HG02763 (cell line): ENCODE data around the gene POLDIP2.

Experiments used
- ATAC-seq: cut with Tn5 transposase; IDR thresholded peaks from one replicate; pipeline ENCODE4 v1.9.1; 2021; ENCODE audit warnings: mild to moderate bottlenecking, moderate library complexity; ENCODE audit not compliant: unreplicated experiment

POLDIP2 gene

GRCh38 chr17:28357061-28357900 is at the start of gene POLDIP2:
Gene POLDIP2 (minus strand): TSS chr17:28357527. CDS start chr17:28357448, 79 bp downstream.
- ATAC-seq: peak; percentile 95

GRCh38 chr17:28406473-28406814 is 49.1 kb upstream of the POLDIP2 start:
- ATAC-seq: no peak

DNA sequence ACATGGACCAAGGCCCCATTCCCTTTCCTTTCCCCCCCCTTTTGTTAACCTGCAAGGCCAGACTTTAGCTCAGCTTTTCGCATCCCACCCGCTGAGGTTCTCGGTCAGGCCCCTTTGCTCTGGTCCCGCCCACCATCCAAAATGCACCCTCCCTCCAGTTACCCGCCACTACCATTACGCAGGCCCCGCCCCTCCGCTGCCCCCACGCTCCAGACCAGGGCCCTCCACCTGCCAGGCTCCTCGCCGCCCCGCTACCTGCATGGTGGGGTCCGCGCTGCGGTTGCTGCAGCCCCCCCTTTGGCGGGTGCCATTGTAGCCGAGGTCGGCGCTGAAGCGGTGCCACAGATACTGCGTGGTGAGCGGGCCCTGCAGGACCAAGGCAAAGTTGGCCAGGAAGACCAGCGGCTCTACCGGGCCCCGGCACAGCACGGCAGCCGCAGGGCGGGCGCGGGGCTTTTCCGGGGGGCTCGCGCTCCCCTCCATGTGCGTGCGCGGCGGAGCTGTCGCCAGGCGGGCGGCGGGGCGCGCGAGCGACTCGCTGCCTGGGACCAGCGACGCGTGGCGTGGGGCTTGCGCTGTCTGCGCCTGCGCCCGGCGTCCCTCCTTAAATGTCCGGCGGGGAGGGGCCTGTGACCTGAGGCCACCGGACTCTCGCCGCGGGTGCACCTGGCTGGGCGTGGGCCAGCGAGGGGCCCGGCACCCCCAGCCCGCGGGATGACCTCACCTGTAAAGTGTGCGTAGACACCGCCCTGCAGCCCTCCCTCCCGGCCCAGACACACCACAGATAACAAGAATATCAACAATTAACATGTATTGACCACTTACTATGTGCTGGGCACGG is 48.5 kb upstream of the POLDIP2 start, which contains the start of gene SLC46A1:
Gene SLC46A1 (minus strand): TSS at position 581 of the 841 bp plus-strand sequence. CDS start 98 bp downstream, at position 483.
- peak; percentile 65 for ATAC-seq

- no peak for ATAC-seq
Measured at GRCh38 chr17:28404812-28405570, 47.7 kb upstream of the POLDIP2 start.

DNA sequence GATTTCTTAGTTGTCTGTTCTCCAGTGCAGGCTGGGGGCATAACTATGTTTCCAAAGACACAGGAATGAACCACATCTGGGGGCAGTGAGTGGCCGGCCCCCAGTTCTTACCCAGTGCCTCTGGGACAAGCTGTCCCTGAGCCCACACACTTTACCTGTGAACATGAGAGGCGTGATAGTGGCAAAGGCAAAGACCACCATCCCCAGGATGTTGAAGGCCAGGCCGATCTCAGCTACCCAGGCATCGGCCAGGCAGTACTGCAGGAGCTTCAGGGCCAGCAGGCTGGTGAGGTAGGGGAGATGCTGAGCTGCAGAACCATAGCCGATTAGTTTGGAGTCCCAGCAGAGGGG is 47.1 kb upstream of the POLDIP2 start:
- no peak for ATAC-seq

DNA sequence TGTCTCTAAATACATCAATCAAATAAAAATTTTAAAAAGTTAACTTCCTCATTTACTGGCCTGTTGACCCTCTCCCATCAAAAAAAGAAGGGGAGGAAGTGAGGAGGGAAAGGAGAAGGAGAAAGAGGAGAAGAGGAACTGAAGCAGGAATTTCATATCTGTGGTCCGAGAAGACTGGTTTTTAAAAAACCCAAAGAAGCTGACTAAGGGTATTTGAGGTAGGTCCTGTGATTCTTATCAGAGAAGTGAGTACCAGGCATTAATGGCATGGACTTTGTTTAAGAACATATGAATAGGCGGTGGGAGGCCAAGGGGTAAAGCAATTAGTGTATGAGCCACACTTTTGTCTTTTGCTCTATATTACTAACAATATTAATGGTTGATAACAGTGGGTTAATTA is 46.7 kb upstream of the POLDIP2 start:
- ATAC-seq: no peak

DNA sequence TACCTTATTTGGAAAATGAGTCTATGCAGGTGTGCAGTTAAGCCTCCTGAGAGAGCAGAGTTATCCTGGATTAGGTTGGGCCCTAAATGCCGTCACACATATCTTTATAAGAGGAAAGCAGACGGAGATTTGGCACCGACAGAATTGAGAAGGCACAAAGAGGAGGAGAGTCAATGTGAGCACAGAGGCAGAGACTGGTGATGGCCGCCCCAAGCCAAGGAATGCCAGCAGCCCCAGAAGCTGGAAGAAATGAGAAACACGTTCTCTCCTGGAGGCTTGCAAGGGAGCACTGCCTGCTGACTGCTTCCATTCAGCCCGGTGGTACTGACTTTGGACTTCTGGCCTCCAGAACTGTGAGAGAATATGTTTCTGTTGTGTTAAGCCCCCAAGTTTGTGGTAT is 45.5 kb upstream of the POLDIP2 start:
- ATAC-seq: no peak

DNA sequence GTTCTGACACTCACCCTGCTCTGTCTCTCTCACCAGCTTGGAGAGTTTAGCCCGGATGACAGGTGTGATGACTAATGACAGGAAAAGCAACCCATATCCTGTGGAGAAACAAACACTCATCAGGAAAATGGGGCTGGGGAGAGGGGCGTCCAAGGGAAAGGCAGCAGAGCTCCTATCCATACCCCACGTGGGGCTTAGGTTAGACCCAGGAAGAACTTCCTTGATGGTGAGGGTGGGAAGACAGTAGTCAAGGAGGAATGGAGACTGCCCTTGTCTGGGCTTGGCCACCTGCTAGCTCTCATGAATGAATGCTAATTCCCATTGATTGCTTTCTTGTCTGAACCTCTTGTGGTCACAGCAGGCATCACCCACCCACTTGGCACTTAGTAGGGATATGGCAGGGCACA is 44.9 kb upstream of the POLDIP2 start:
- no peak for ATAC-seq

GRCh38 chr17:28399808-28400207 is 42.5 kb upstream of the POLDIP2 start:
- ATAC-seq: no peak

GRCh38 chr17:28398280-28398981 is 41.1 kb upstream of the POLDIP2 start:
- no peak for ATAC-seq

DNA sequence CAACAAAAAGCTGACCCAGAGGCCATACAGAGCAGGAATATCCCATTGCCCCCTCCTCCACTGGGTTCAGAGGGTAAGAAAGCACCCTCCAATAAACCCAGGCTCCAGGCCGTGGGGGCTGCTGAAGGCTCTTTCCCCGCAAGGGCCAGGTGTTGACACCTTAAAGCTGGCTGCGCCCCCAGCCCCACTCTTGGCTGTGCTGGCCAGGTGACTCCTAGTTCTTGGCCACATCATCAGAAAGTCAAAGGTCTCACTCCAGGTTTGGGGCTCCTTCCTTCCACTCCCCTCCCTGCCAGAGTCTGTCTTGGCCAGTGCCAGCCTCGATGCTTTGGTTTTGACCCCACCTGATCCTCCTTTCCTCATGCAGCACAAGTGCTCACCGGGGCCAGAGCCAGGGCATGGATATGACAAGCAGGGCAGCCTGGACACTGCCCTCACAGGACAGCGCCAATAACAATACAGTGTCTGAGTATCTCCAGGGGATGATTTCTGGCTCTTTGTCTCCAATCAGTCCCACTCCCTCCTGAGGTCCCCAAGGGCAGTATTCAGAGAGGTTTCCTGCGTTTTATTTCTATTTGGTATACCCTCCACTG is 40.5 kb upstream of the POLDIP2 start:
- no peak for ATAC-seq

DNA sequence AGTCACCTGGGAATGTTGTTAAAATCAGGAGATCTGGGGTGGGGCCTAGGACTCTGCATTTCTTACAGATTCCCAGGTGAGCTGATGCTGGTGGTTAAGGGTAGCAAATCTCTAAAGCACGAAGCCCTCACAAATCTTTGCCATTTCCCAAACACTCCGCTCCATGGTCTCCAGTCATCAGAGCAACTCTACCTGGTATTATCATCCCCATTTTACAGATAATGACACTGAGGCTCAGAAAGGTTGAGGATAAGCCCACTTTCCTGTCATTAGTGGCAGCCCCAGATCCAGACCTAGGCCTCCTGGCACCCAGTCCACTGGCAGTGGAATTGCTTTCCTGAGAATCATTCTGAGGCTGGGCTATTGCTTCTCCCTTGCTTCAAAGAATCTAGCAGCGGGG is 39.9 kb upstream of the POLDIP2 start:
- ATAC-seq: no peak

GRCh38 chr17:28396635-28397239 is 39.4 kb upstream of the POLDIP2 start:
- ATAC-seq: no peak

DNA sequence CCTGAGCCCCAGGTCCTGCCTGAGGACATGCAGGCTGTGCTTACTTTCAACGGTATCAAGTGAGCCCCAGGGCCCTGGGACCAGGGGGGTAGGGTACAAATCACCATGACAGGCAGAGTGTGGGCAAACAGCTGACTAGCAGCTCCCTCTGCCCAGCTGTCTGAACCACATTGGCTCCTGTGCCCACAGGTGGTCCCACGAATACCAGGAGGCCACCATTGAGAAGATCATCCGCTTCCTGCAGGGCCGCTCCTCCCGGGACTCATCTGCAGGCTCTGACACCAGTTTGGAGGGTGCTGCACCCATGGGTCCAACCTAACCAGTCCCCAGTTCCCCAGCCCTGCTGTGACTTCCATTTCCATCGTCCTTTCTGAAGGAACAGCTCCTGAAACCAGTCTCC is 38.6 kb upstream of the POLDIP2 start:
- no peak for ATAC-seq

DNA sequence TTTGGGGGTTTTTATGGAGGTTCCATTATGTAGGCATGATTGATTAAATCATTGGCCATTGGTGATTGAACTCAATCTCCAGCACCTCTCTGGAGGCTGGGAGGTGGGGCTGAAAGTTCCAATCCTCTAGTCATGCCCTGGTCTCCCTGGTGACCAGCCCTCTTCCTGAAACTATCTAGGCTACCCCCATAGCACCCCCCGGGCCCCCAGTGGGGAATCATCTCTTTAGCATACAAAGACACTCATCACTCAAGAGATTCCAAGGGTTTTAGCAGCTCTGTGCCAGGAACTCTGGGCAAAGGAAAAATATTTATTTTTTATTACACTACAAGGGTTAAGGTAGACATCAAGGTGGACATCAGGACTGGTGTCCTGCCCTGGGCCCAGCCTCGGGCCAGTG is 38.1 kb upstream of the POLDIP2 start:
- no peak for ATAC-seq

DNA sequence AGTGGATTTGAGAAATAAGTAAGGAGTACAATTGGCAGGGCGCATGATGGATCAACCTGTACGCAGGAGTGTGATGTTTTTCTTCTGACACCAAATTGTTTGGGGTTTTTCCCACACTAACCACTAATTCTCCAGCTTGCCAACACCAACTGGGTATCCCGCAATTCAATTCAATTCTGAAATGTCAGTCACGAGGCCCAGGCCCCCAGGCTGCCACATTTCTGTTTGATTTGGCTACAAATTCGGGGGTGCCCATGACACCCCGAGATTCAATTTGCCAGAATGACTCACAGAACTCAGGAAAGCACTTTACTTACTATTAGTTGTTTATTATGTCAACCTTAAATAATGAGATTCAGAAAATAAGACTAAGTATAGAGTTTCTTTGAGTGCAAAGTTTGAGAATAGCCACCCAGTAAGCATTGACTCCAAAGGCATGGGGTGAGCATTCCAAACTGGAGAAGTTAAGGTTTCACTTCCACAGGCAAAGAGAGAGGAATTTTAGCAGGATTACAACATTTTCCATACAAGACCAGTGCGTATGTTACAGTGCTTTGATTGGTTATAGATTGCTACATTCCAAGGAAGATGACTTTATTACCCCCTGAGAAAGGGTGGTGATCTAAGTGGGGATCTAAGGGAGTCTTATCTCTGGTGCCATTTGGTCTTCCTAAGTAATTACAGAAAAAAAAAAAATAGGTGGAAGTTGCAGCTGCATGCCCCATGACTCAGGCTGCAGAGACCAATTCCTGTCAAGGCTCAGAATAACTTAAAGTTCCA is 37.2 kb upstream of the POLDIP2 start:
- ATAC-seq: no peak

DNA sequence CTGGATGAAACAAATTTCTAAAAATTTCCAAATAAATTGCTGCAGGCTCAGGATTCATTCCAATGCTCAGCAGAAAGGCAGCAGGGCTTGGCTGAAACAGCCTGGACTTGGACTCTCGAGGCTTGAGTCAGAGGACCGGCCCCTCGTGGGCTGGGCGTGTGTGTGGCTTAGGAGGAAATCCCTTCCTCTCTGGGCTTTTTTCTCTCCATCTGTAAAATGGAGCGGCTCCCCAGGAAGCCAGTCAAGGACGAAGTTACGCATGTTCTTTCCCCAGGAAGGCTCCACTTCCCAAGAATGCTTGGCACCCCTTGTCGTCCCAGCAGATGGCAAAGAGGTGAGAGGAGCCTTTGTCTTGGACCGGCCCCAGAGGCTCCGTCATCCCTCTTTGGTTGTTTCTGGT is 35.2 kb upstream of the POLDIP2 start:
- no peak for ATAC-seq

DNA sequence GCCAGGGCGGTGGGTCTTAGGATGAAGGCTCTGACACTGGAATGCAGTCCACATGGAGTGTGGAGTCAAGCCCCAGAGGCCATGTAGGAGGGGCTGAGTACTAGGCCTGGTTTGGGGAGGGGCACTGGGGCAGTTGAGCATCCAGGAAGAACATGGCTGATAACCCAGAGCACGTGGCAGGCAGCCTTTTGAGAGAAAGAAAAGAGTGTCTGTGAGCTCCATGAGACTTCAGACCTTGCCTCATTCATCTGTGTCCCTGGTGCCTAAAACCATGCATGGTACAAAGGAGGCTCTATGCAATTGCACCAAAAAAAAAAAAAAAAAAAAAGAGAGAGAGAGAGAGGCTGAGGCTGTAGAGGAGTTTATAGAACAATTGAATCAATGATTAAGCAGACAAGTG is 34.1 kb upstream of the POLDIP2 start:
- ATAC-seq: no peak

DNA sequence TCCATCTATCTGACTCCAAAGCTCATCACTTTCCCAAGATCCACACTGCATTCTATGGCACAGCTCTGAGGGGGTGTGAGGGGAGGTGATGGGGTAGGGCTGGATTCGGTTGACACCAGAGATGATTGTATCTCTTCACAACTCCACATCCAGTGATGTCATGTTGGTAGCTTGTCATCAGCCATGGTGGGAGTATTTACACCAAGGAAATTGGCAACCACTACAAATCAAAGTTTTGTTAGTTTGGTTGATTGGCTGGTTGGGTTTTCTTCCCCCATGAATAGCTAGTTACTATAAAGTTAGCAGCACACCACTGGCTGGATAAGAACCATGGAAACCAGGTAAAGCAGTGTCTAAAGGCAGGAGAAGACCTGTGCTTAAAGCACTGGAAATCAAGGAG is 33.7 kb upstream of the POLDIP2 start:
- no peak for ATAC-seq
